ENCODE results near the gene SPATA25.
"Not testable (repeated sequence)": the region's sequence is repeated elsewhere in the genome, so short reads cannot be mapped to it uniquely, and the experiment has no call there.

SPATA25 gene

GRCh38 chr20:45907219-45907948, 20.0 kb upstream of the SPATA25 start:
- no peak for TF ChIP-seq CTCF (conservative IDR thresholded peaks at IDR 0.05; ENCODE audit: low read length)
- no peak overlapping the region for H3K4me3 ChIP-seq (ENCODE audit: low read length)
- no peak for DNase-seq (ENCODE audit: low read depth)

GRCh38 chr20:45905505-45906079, 18.2 kb upstream of the SPATA25 start:
- no peak overlapping the region for H3K4me3 ChIP-seq (ENCODE audit: low read length)
- no peak for TF ChIP-seq CTCF (conservative IDR thresholded peaks at IDR 0.05; ENCODE audit: low read length)
- peak; percentile 68 for DNase-seq (ENCODE audit: low read depth)

- no peak for TF ChIP-seq CTCF (conservative IDR thresholded peaks at IDR 0.05; ENCODE audit: low read length)
- no peak for DNase-seq (ENCODE audit: low read depth)
Measured at GRCh38 chr20:45904583-45905504, 17.4 kb upstream of the SPATA25 start.

GRCh38 chr20:45902199-45902701, 14.8 kb upstream of the SPATA25 start:
- TF ChIP-seq CTCF (conservative IDR thresholded peaks at IDR 0.05; ENCODE audit: low read length), result no peak
- H3K4me3 ChIP-seq (ENCODE audit: low read length), result no peak overlapping the region
- DNase-seq (ENCODE audit: low read depth), result no peak

More at GRCh38 chr20:45904583-45905504, 17.4 kb upstream of the SPATA25 start:
- H3K4me3 ChIP-seq (ENCODE audit: low read length), result no peak overlapping the region

- DNase-seq (ENCODE audit: low read depth); H3K4me3 ChIP-seq (ENCODE audit: low read length): not testable (repeated sequence)
Measured at GRCh38 chr20:45901332-45901731, 13.9 kb upstream of the SPATA25 start.

GRCh38 chr20:45899046-45899835, 11.8 kb upstream of the SPATA25 start:
- DNase-seq (ENCODE audit: low read depth), result no peak
- no peak for TF ChIP-seq CTCF (conservative IDR thresholded peaks at IDR 0.05; ENCODE audit: low read length)
- H3K4me3 ChIP-seq (ENCODE audit: low read length), result no peak overlapping the region

- DNase-seq (ENCODE audit: low read depth), result no peak
- TF ChIP-seq CTCF (conservative IDR thresholded peaks at IDR 0.05; ENCODE audit: low read length), result no peak
- no peak overlapping the region for H3K4me3 ChIP-seq (ENCODE audit: low read length)
Measured at GRCh38 chr20:45898285-45898684, 10.9 kb upstream of the SPATA25 start.

Data from AG10803 (cell line).